IMR-90 (cell line): ENCODE measurements around the gene PLA2G4A. TPM values are rescaled to one million over a fixed set of nuclear protein-coding genes. Genes with fewer than 3 reads are reported as not detected.
A peak's percentile ranks its signal among the peaks of the same experiment; 100 is the strongest.

ENCODE experiments used
- ATAC-seq: fragments of 200-7000 bp; cut with Tn5 transposase; 2 replicates; pipeline ENCODE4 v1.9.1; 2020; ENCODE audit warnings: low read depth, mild to moderate bottlenecking, moderate library complexity
- BruUV-seq: library from RNA; stranded (reverse); fragments of 400-500 nt; replicated peaks from 2 replicates; lab custom pipeline; 2021; lab: Mats Ljungman, UMichigan
- CTCF ChIA-PET: fragments of 300-600 bp; formaldehyde crosslinking; extraction: SDS; loops from one replicate; lab custom pipeline; 2021; ENCODE audit warnings: antibody characterized with exemption; lab: Yijun Ruan, JAX
- POLR2A ChIA-PET: fragments of 300-600 bp; sonication (Branson Sonifier 250); formaldehyde crosslinking; loops from one replicate; lab custom pipeline; 2022; ENCODE audit warnings: antibody characterized with exemption; ENCODE audit not compliant: unreplicated experiment; lab: Charles Lee
- DNase-seq: peaks from one replicate; pipeline ENCODE4 v3.0.0; 2013
- H2AFZ ChIP-seq: replicated peaks from 2 replicates; pipeline ENCODE3; 2013; ENCODE audit warnings: low read length, mild to moderate bottlenecking; ENCODE audit not compliant: poor library complexity
- H2AK5ac ChIP-seq: 2 replicates; pipeline ENCODE4 v1.6.1; 2013; ENCODE audit warnings: low read depth, low read length, inconsistent platforms
- H2AK9ac ChIP-seq: replicated peaks from 2 replicates; pipeline ENCODE3; 2013; ENCODE audit warnings: mild to moderate bottlenecking, low read depth, low read length, moderate library complexity; ENCODE audit not compliant: poor library complexity
- H2BK120ac ChIP-seq: 2 replicates; pipeline ENCODE4 v1.6.1; 2013; ENCODE audit warnings: low read depth, low read length, inconsistent platforms
- H2BK15ac ChIP-seq: 3 replicates; pipeline ENCODE4 v1.6.1; 2013; ENCODE audit warnings: low read depth, low read length, inconsistent platforms
- H2BK20ac ChIP-seq: 2 replicates; pipeline ENCODE4 v1.6.1; 2013; ENCODE audit warnings: low read depth, mild to moderate bottlenecking, inconsistent platforms, low read length, moderate library complexity
- H2BK5ac ChIP-seq: 2 replicates; pipeline ENCODE4 v1.6.1; 2013; ENCODE audit warnings: mild to moderate bottlenecking, low read depth, low read length, inconsistent platforms; ENCODE audit not compliant: poor library complexity, severe bottlenecking
- H3K14ac ChIP-seq: replicated peaks from 2 replicates; pipeline ENCODE4 v1.6.1; 2013; ENCODE audit warnings: low read depth, low read length, inconsistent platforms
- H3K18ac ChIP-seq: 2 replicates; pipeline ENCODE4 v1.6.1; 2013; ENCODE audit warnings: low read depth, low read length, control low read depth
- H3K23ac ChIP-seq: 2 replicates; pipeline ENCODE4 v1.6.1; 2013; ENCODE audit warnings: low read depth, low read length, inconsistent platforms
- H3K27ac ChIP-seq: 2 replicates; pipeline ENCODE4 v1.5.1; 2013; ENCODE audit warnings: mild to moderate bottlenecking, control low read depth, low read length; ENCODE audit not compliant: insufficient read depth
- H3K27me3 ChIP-seq: 2 replicates; pipeline ENCODE4 v1.6.1; 2013; ENCODE audit warnings: low read length; ENCODE audit not compliant: control insufficient read depth, insufficient read depth
- H3K36me3 ChIP-seq: 2 replicates; pipeline ENCODE4 v1.6.1; 2013; ENCODE audit warnings: low read length, mixed read lengths; ENCODE audit not compliant: control insufficient read depth, insufficient read depth
- H3K4ac ChIP-seq: 2 replicates; pipeline ENCODE4 v1.6.1; 2013; ENCODE audit warnings: low read depth, low read length, inconsistent platforms
- H3K4me1 ChIP-seq: 2 replicates; pipeline ENCODE4 v1.6.1; 2013; ENCODE audit warnings: low read length, mixed read lengths; ENCODE audit not compliant: control insufficient read depth, insufficient read depth
- H3K4me2 ChIP-seq: 2 replicates; pipeline ENCODE4 v1.6.1; 2013; ENCODE audit warnings: low read depth, mild to moderate bottlenecking, control low read depth, low read length, moderate library complexity
- H3K4me3 ChIP-seq: 2 replicates; pipeline ENCODE4 v1.5.1; 2013; ENCODE audit warnings: low read depth, mild to moderate bottlenecking, control low read depth, low read length, moderate library complexity; ENCODE audit not compliant: insufficient read depth
- H3K56ac ChIP-seq: 2 replicates; pipeline ENCODE4 v1.6.1; 2013; ENCODE audit warnings: low read length, inconsistent platforms; ENCODE audit not compliant: insufficient read depth; ENCODE audit errors: extremely low read depth
- H3K79me1 ChIP-seq, 2 experiments: 2 replicates each; pipeline ENCODE4 v1.6.1; 2013; ENCODE audit warnings: low read length in 2 of 2, inconsistent platforms in 1 of 2, low read depth in 1 of 2
- H3K9ac ChIP-seq: 2 replicates; pipeline ENCODE4 v1.6.1; 2013; ENCODE audit warnings: low read depth, low read length, control low read depth
- H3K9me1 ChIP-seq: 2 replicates; pipeline ENCODE4 v1.6.1; 2013; ENCODE audit warnings: low read length, inconsistent platforms; ENCODE audit not compliant: insufficient read depth
- H3K9me3 ChIP-seq: 2 replicates; pipeline ENCODE4 v1.6.1; 2013; ENCODE audit warnings: low read length; ENCODE audit not compliant: control insufficient read depth, insufficient read depth
- H4K20me1 ChIP-seq: 2 replicates; pipeline ENCODE4 v1.6.1; 2013; ENCODE audit warnings: low read length, inconsistent platforms; ENCODE audit not compliant: insufficient read depth
- H4K5ac ChIP-seq: 2 replicates; pipeline ENCODE4 v1.6.1; 2013; ENCODE audit warnings: mild to moderate bottlenecking, low read depth, low read length, control low read depth
- H4K8ac ChIP-seq, 2 experiments: 2 replicates each; pipeline ENCODE4 v1.6.1; 2013; ENCODE audit warnings: low read depth in 2 of 2, low read length in 2 of 2, control low read depth in 1 of 2, inconsistent platforms in 1 of 2
- H4K91ac ChIP-seq: 2 replicates; pipeline ENCODE4 v1.6.1; 2013; ENCODE audit warnings: low read depth, low read length, inconsistent platforms; ENCODE audit not compliant: insufficient read depth
- BHLHE40 ChIP-seq: fragments of 150-350 bp; IDR thresholded peaks from 2 replicates; pipeline ENCODE4 v1.6.1; 2016; ENCODE audit warnings: mild to moderate bottlenecking, low read depth, low read length
- CEBPB ChIP-seq: IDR thresholded peaks from 2 replicates; pipeline ENCODE4 v1.6.1; 2012; ENCODE audit warnings: low read depth, low read length, improper control_type of control experiment
- FOS ChIP-seq: fragments of 150-350 bp; IDR thresholded peaks from 2 replicates; pipeline ENCODE4 v1.6.1; 2016; ENCODE audit warnings: low read depth, low read length
- NFE2L2 ChIP-seq: fragments of 150-350 bp; IDR thresholded peaks from 2 replicates; pipeline ENCODE4 v1.6.1; 2016; ENCODE audit warnings: low read depth, mild to moderate bottlenecking, low read length
- RCOR1 ChIP-seq: IDR thresholded peaks from 2 replicates; pipeline ENCODE4 v1.6.1; 2012; ENCODE audit warnings: mild to moderate bottlenecking, low read length, improper control_type of control experiment; ENCODE audit not compliant: insufficient replicate concordance
- RFX5 ChIP-seq: IDR thresholded peaks from 2 replicates; pipeline ENCODE4 v1.8.0; 2012; ENCODE audit warnings: low read depth, mild to moderate bottlenecking, low read length, moderate library complexity
- SMC3 ChIP-seq: fragments of 150-350 bp; IDR thresholded peaks from 2 replicates; pipeline ENCODE4 v1.6.1; 2016; ENCODE audit warnings: low read depth, mild to moderate bottlenecking, antibody characterized with exemption, low read length, moderate library complexity
- WGBS, 2 experiments: methylation state at CpG; one replicate each; pipeline versions ENCODE4 v1.1.5 to v1.1.7; 2013; ENCODE audit warnings: missing lambda C conversion rate in 2 of 2; ENCODE audit not compliant: insufficient read length in 1 of 2; ENCODE audit errors: extremely low coverage in 2 of 2; 5-methylcytosine and 5-hydroxymethylcytosine counted together
- dilution Hi-C: fragments of 300-500 bp; cut with HindIII; formaldehyde crosslinking; loops from one replicate; pipeline ENCODE4 v1.14.3; 2018; ENCODE audit warnings: low sequenced_read_pairs; ENCODE audit not compliant: unreplicated experiment
- in situ Hi-C: fragments of 300-500 bp; cut with MboI; formaldehyde crosslinking; loops from 3 replicates; pipeline ENCODE4 v1.14.3; 2019; ENCODE audit warnings: low sequenced_read_pairs, inconsistent platforms, mixed read lengths
- intact Hi-C: fragments of 100-400 bp; cut with micrococcal nuclease; formaldehyde crosslinking; loops from 2 replicates; pipeline ENCODE4 v1.10.0; 2022
- polyA plus RNA-seq, 3 experiments: library from polyadenylated mRNA; depleted of rRNA; stranded (reverse); fragments of >200 nt; gene quantifications; 2 replicates each; pipeline ENCODE4 v1.2.3, GENCODE V29; 2012; ENCODE audit warnings: low replicate concordance in 1 of 3
- total RNA-seq: library from RNA; depleted of rRNA; stranded (reverse); fragments of >200 nt; gene quantifications from 2 replicates; pipeline ENCODE4 v1.2.3, GENCODE V29; 2012
- TF ChIP-seq, protein P1 (sequence below): fragments of 150-350 bp; IDR thresholded peaks from 2 replicates; pipeline ENCODE4 v1.6.1; 2017; ENCODE audit warnings: mild to moderate bottlenecking, antibody characterized with exemption, low read length, low read depth
- TF ChIP-seq, protein P2 (sequence below): conservative IDR thresholded peaks from 2 replicates; pipeline ENCODE4 v1.5.1; 2012; ENCODE audit warnings: mild to moderate bottlenecking, low read depth, low read length, improper control_type of control experiment

PLA2G4A gene
- total and polyA plus RNA-seq, 2 of the 4 experiments (the other 2 are of a cell fraction), result 1.6 to 3.8 TPM

DNA sequence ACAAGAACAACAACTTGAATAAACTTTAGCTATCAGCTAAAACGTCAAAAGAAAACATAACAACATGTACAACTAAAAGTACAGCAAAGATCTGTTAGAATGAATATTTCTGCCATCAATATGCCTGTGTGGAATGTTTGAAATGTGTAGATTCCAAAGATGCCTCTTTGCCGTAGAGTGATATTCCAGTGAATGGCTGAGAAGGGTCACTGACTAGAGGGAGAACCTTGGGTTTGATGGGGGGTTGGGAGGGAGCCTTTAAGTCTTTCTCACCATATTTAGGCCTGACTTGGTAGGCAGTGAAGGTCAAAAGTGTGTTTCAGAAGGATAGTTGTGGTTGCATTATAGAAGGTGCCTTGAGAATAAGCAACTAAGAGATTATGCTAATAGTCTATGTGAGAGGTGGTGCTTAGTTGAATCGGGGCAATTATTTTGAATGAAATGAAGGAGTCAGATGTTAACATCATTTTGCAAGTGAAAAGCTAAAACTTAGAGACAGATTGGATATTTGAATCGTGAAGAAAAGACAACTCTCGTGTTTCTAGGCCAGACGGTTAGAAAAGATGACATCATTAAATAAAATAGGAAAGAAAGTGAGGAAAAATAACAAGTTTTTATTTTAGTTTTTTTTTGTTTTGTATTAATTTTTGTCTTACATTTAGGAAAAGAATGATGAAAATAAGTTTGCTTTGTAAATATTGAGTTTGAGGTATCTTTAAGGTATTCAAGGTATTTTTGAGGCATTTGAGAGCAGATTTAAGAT, 53.8 kb downstream of the PLA2G4A start:
- H3K18ac ChIP-seq, result no peak overlapping the region
- H2BK120ac ChIP-seq, result no peak overlapping the region
- in situ Hi-C loops, result no loop called here
- no peak overlapping the region for H3K23ac ChIP-seq
- 100% methylated on average over 1 of the region's 6 CpGs; no CpG with 5 or more reads in 1 of the 2 experiments for WGBS, 2 experiments
- no peaks in the 10 kb centered on the region for H3K36me3 ChIP-seq
- H4K91ac ChIP-seq, result no peak overlapping the region
- no peak overlapping the region for H2AFZ ChIP-seq
- no peak overlapping the region for H3K4me3 ChIP-seq
- no peak for DNase-seq
- H2BK20ac ChIP-seq, result no peak overlapping the region
- dilution Hi-C loops, result no loop called here
- H3K4ac ChIP-seq, result no peak overlapping the region
- no peaks in the 10 kb centered on the region for H3K27me3 ChIP-seq
- no peak overlapping the region for H4K8ac ChIP-seq
- no peak overlapping the region for H2AK9ac ChIP-seq
- no peak overlapping the region for H3K14ac ChIP-seq
- H3K4me1 ChIP-seq, result 0 out of 2 replicates have a peak, but pooled peaks cover 1% of the 10 kb centered on the region
- H4K20me1 ChIP-seq, result no peaks in the 10 kb centered on the region
- ATAC-seq, result peak; percentile 35; the same call in 1 of the 2 replicates
- no peaks in the 10 kb centered on the region for H3K9me3 ChIP-seq
- no peak for TF ChIP-seq RFX5
- TF ChIP-seq RCOR1, result no peak
- no peak for TF ChIP-seq SMC3
- TF ChIP-seq CEBPB, result no peak
- TF ChIP-seq NFE2L2, result no peak
- no peak for TF ChIP-seq BHLHE40
- TF ChIP-seq, protein P1, sequence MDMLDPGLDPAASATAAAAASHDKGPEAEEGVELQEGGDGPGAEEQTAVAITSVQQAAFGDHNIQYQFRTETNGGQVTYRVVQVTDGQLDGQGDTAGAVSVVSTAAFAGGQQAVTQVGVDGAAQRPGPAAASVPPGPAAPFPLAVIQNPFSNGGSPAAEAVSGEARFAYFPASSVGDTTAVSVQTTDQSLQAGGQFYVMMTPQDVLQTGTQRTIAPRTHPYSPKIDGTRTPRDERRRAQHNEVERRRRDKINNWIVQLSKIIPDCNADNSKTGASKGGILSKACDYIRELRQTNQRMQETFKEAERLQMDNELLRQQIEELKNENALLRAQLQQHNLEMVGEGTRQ, result no peak
- TF ChIP-seq, protein P2, sequence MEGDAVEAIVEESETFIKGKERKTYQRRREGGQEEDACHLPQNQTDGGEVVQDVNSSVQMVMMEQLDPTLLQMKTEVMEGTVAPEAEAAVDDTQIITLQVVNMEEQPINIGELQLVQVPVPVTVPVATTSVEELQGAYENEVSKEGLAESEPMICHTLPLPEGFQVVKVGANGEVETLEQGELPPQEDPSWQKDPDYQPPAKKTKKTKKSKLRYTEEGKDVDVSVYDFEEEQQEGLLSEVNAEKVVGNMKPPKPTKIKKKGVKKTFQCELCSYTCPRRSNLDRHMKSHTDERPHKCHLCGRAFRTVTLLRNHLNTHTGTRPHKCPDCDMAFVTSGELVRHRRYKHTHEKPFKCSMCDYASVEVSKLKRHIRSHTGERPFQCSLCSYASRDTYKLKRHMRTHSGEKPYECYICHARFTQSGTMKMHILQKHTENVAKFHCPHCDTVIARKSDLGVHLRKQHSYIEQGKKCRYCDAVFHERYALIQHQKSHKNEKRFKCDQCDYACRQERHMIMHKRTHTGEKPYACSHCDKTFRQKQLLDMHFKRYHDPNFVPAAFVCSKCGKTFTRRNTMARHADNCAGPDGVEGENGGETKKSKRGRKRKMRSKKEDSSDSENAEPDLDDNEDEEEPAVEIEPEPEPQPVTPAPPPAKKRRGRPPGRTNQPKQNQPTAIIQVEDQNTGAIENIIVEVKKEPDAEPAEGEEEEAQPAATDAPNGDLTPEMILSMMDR, result no peak
- TF ChIP-seq FOS, result no peak
- intact Hi-C loops, result no loop called here
- H2BK15ac ChIP-seq, result no peak overlapping the region
- BruUV-seq, result no TSS peak
- no peak overlapping the region for H3K56ac ChIP-seq
- no peaks in the 10 kb centered on the region for H3K79me1 ChIP-seq
- no peak overlapping the region for H3K27ac ChIP-seq
- CTCF ChIA-PET, result no interaction called here
- H3K9me1 ChIP-seq, result no peaks in the 10 kb centered on the region
- no peak overlapping the region for H2AK5ac ChIP-seq
- no peak overlapping the region for H3K4me2 ChIP-seq
- H3K9ac ChIP-seq, result no peak overlapping the region
- no peak overlapping the region for H4K5ac ChIP-seq
- POLR2A ChIA-PET, result no interaction called here
- no peak overlapping the region for H2BK5ac ChIP-seq
